HEK293 (cell line): ENCODE measurements around the gene RGL2.

ENCODE experiments used
- CTCF ChIA-PET: fragments of 350-600 bp; formaldehyde crosslinking; extraction: SDS; loops from one replicate; lab custom pipeline; 2021; ENCODE audit warnings: antibody characterized with exemption; lab: Yijun Ruan, JAX
- POLR2A ChIA-PET: fragments of 300-600 bp; formaldehyde crosslinking; extraction: SDS; loops from one replicate; lab custom pipeline; 2020; ENCODE audit warnings: antibody characterized with exemption, inconsistent platforms; lab: Yijun Ruan, JAX
- H3K27ac ChIP-seq: fragments of 200-500 bp; sonication (Bioruptor generic); 2 replicates; pipeline ENCODE4 v1.5.1; 2014; ENCODE audit warnings: low read depth, low read length, control low read depth, inconsistent platforms; ENCODE audit errors: extremely low read depth
- H3K36me3 ChIP-seq, 2 experiments: fragments of 200-500 bp in 1 of 2; sonication (Bioruptor generic) in 1 of 2; 1 replicate in 1 of 2; 2 replicates in 1 of 2; pipeline ENCODE4 v1.5.1; 2014 to 2017; ENCODE audit warnings: inconsistent platforms in 2 of 2, low read length in 2 of 2; ENCODE audit not compliant: control insufficient read depth in 2 of 2, insufficient read depth in 1 of 2
- H3K4me1 ChIP-seq: fragments of 200-500 bp; sonication (Bioruptor generic); 2 replicates; pipeline ENCODE4 v1.5.1; 2014; ENCODE audit warnings: mild to moderate bottlenecking, low read length, inconsistent platforms; ENCODE audit not compliant: control insufficient read depth, insufficient read depth
- H3K4me3 ChIP-seq: 2 replicates; pipeline ENCODE4 v1.5.1; 2011; ENCODE audit warnings: low read depth, mild to moderate bottlenecking, control low read depth, low read length, moderate library complexity
- H3K9me3 ChIP-seq: fragments of 200-500 bp; sonication (Bioruptor generic); 2 replicates; pipeline ENCODE4 v1.5.1; 2014; ENCODE audit warnings: low read depth, low read length, inconsistent platforms; ENCODE audit not compliant: control insufficient read depth, insufficient read depth
- GLIS2 ChIP-seq: fragments of 450-650 bp; formaldehyde crosslinking; IDR thresholded peaks from 2 replicates; pipeline ENCODE4 v1.5.1; 2016; ENCODE audit warnings: missing biosample characterization, missing genetic modification characterization
- MYNN ChIP-seq: fragments of 450-650 bp; formaldehyde crosslinking; IDR thresholded peaks from 2 replicates; pipeline ENCODE4 v1.5.1; 2016; ENCODE audit warnings: missing biosample characterization, missing genetic modification characterization, borderline replicate concordance
- SP2 ChIP-seq: fragments of 450-650 bp; formaldehyde crosslinking; IDR thresholded peaks from 2 replicates; pipeline ENCODE4 v1.5.1; 2016; ENCODE audit warnings: missing biosample characterization, missing genetic modification characterization
- ZBTB7A ChIP-seq: fragments of 450-650 bp; formaldehyde crosslinking; IDR thresholded peaks from 2 replicates; pipeline ENCODE4 v1.5.1; 2016; ENCODE audit warnings: low read depth, missing biosample characterization, missing genetic modification characterization
- ZNF266 ChIP-seq: fragments of 450-650 bp; formaldehyde crosslinking; IDR thresholded peaks from 2 replicates; pipeline ENCODE4 v1.5.1; 2016; ENCODE audit warnings: missing biosample characterization, missing genetic modification characterization, low read depth
- ZNF274 ChIP-seq, 2 experiments: fragments of 200-500 bp in 1 of 2; fragments of 450-650 bp in 1 of 2; sonication (Bioruptor generic) in 1 of 2; formaldehyde crosslinking in 1 of 2; IDR thresholded peaks; 2 replicates each; pipeline versions ENCODE4 v1.5.1 to v1.6.1; 2014 to 2016; ENCODE audit warnings: borderline replicate concordance in 1 of 2, inconsistent platforms in 1 of 2, low read length in 1 of 2, missing biosample characterization in 1 of 2, missing genetic modification characterization in 1 of 2
- ZNF280C ChIP-seq: fragments of 450-650 bp; formaldehyde crosslinking; IDR thresholded peaks from 2 replicates; pipeline ENCODE4 v1.5.1; 2016; ENCODE audit warnings: missing biosample characterization, missing genetic modification characterization
- ZNF341 ChIP-seq: fragments of 450-650 bp; formaldehyde crosslinking; IDR thresholded peaks from 2 replicates; pipeline ENCODE4; 2016; ENCODE audit warnings: low read depth, missing biosample characterization, missing genetic modification characterization
- ZNF354C ChIP-seq: fragments of 450-650 bp; formaldehyde crosslinking; IDR thresholded peaks from 2 replicates; pipeline ENCODE4 v1.5.1; 2016; ENCODE audit warnings: missing biosample characterization, missing genetic modification characterization, low read depth, borderline replicate concordance
- ZNF518A ChIP-seq: fragments of 450-650 bp; formaldehyde crosslinking; conservative IDR thresholded peaks from 2 replicates; pipeline ENCODE4 v1.5.1; 2016; ENCODE audit warnings: low read depth, missing biosample characterization, missing genetic modification characterization
- ZNF549 ChIP-seq: fragments of 450-650 bp; IDR thresholded peaks from 2 replicates; pipeline ENCODE4 v1.5.1; 2018; ENCODE audit warnings: missing biosample characterization, missing genetic modification characterization, mild to moderate bottlenecking, inconsistent platforms, moderate library complexity
- ZNF624 ChIP-seq: fragments of 450-650 bp; formaldehyde crosslinking; IDR thresholded peaks from 2 replicates; pipeline ENCODE4 v1.5.1; 2017; ENCODE audit warnings: missing biosample characterization, missing genetic modification characterization
- ZNF629 ChIP-seq: fragments of 450-650 bp; formaldehyde crosslinking; IDR thresholded peaks from 2 replicates; pipeline ENCODE4 v1.5.1; 2017; ENCODE audit warnings: missing biosample characterization, missing genetic modification characterization
- ZNF792 ChIP-seq: fragments of 450-650 bp; formaldehyde crosslinking; IDR thresholded peaks from 2 replicates; pipeline ENCODE4 v1.5.1; 2016; ENCODE audit warnings: missing biosample characterization, missing genetic modification characterization

The RGL2 gene

GRCh38 chr6:33312361-33313104 lies 13.8 kb upstream of the RGL2 start (continued):
- TF ChIP-seq ZNF341 (peak; percentile 87), SP2 (tag by site-specific recombination) (peak; percentile 64)

GRCh38 chr6:33306356-33306755 lies 7.6 kb upstream of the RGL2 start:
- CTCF ChIA-PET: no interaction called here
- H3K36me3 ChIP-seq: peaks cover 4 to 11% of the 10 kb centered on the region in 2 experiments; a peak in 2 of 3 replicates
- H3K4me1 ChIP-seq: no peaks in the 10 kb centered on the region
- TF ChIP-seq ZNF624 (tag by site-specific recombination) (no peak), ZNF280C (tag by site-specific recombination) (no peak), ZNF549 (tag by site-specific recombination) (no peak), ZNF266 (no peak)
- H3K4me3 ChIP-seq: no peak overlapping the region
- H3K9me3 ChIP-seq: no peaks in the 10 kb centered on the region
- POLR2A ChIA-PET: no interaction called here
- no peak overlapping the region for H3K27ac ChIP-seq

GRCh38 chr6:33305052-33305451 lies 6.3 kb upstream of the RGL2 start:
- TF ChIP-seq ZNF792 (tag by site-specific recombination) (no peak), MYNN (tag by site-specific recombination) (no peak), ZNF629 (no peak), ZNF280C (tag by site-specific recombination) (no peak), ZBTB7A (tag by site-specific recombination) (no peak)
- Histone ChIP-seq H3K4me1 (no peaks in the 10 kb centered on the region), H3K9me3 (no peaks in the 10 kb centered on the region), H3K4me3 (no peak overlapping the region), H3K27ac (no peak overlapping the region), H3K36me3 (peaks cover 7 to 11% of the 10 kb centered on the region in 2 experiments; a peak in 2 of 3 replicates)
- POLR2A ChIA-PET: no interaction called here
- CTCF ChIA-PET: interaction anchor here (0.6 kb wide), 1 partner anchor 119 kb away, joined by 5 read pairs; no protein-coding TSS in a partner anchor

GRCh38 chr6:33304216-33304615 lies 5.5 kb upstream of the RGL2 start:
- no peaks in the 10 kb centered on the region for H3K9me3 ChIP-seq
- H3K36me3 ChIP-seq: peaks cover 7 to 11% of the 10 kb centered on the region in 2 experiments; a peak in 2 of 3 replicates
- 0 out of 2 replicates have a peak, but pooled peaks have one; percentile 27 for TF ChIP-seq GLIS2 (tag by site-specific recombination)
- no peak for TF ChIP-seq ZNF354C
- no peak for TF ChIP-seq ZNF274 (IDR thresholded peaks at IDR 0.05; ENCODE audit: low read length)
- TF ChIP-seq ZNF274 (tag by site-specific recombination; IDR thresholded peaks at IDR 0.05; ENCODE audit: borderline replicate concordance): no peak
- no peak for TF ChIP-seq ZNF518A (tag by site-specific recombination)
- TF ChIP-seq, all 188 proteins: peak for 1
- ChIA-PET CTCF (interaction anchor here (0.6 kb wide), 2 partner anchors 87 to 330 kb away, joined by 3 read pairs; no protein-coding TSS in a partner anchor), POLR2A (interaction anchor here (0.7 to 0.8 kb wide), 3 partner anchors 8 to 32 kb away, joined by 3 to 5 read pairs (median 3); partner anchors contain the start of genes RPS18 and VPS52)
- no peak overlapping the region for H3K4me3 ChIP-seq
- no peaks in the 10 kb centered on the region for H3K4me1 ChIP-seq
- H3K27ac ChIP-seq: 0 out of 2 replicates have a peak overlapping the region, but pooled peaks have one; percentile 24
